HG03045 (cell line): ENCODE data around the gene LAG3.

Experiments
- ATAC-seq: cut with Tn5 transposase; IDR thresholded peaks from one replicate; pipeline ENCODE4 v1.9.1; 2021; ENCODE audit warnings: mild to moderate bottlenecking, moderate library complexity; ENCODE audit not compliant: unreplicated experiment

The LAG3 gene

GRCh38 chr12:6771091-6771495, 1.2 kb upstream of the LAG3 start:
- no peak for ATAC-seq

- ATAC-seq = no peak
Measured at GRCh38 chr12:6771509-6772330, 600 bp upstream of the LAG3 start.

- ATAC-seq = no peak
Measured at GRCh38 chr12:6772726-6773589, 638 bp downstream of the LAG3 start.

- ATAC-seq = no peak
Measured at GRCh38 chr12:6773590-6774351, 1.5 kb downstream of the LAG3 start.

- ATAC-seq = no peak
Measured at GRCh38 chr12:6774499-6775062, 2.3 kb downstream of the LAG3 start.

GRCh38 chr12:6775185-6776174, 3.2 kb downstream of the LAG3 start:
- ATAC-seq = no peak

GRCh38 chr12:6777386-6777785, 5.1 kb downstream of the LAG3 start:
- ATAC-seq = no peak

GRCh38 chr12:6778217-6778573, 5.9 kb downstream of the LAG3 start:
- ATAC-seq = no peak

- peak; percentile 62 for ATAC-seq
Measured at GRCh38 chr12:6778574-6779550, 6.5 kb downstream of the LAG3 start.

GRCh38 chr12:6779708-6780432, 7.5 kb downstream of the LAG3 start:
- no peak for ATAC-seq

- ATAC-seq = no peak
Measured at GRCh38 chr12:6780573-6780972, 8.3 kb downstream of the LAG3 start.

- no peak for ATAC-seq
Measured at GRCh38 chr12:6782119-6782518, 9.8 kb downstream of the LAG3 start.

GRCh38 chr12:6782850-6783566, 10.7 kb downstream of the LAG3 start:
- no peak for ATAC-seq

GRCh38 chr12:6783828-6784227, 11.5 kb downstream of the LAG3 start:
- no peak for ATAC-seq

GRCh38 chr12:6784296-6784695, 12.0 kb downstream of the LAG3 start:
- ATAC-seq = no peak

- ATAC-seq = no peak
Measured at GRCh38 chr12:6784761-6785160, 12.4 kb downstream of the LAG3 start.

GRCh38 chr12:6786416-6787094, 14.2 kb downstream of the LAG3 start:
- no peak for ATAC-seq
